OCI-LY3 (cell line): ENCODE results near the gene DNAJB13.

Source experiments
- H2AFZ ChIP-seq: fragments of 200-600, 300-600 bp; shearing (Covaris generic); 2 replicates; pipeline ENCODE4 v1.6.0; 2014; ENCODE audit warnings: antibody characterized with exemption, low read depth, low read length
- H3K27ac ChIP-seq: fragments of 200-600, 300-600 bp; sonication (generic); 2 replicates; pipeline ENCODE4 v1.5.1; 2014; ENCODE audit warnings: mild to moderate bottlenecking, low read length, moderate library complexity, mixed read lengths
- H3K27me3 ChIP-seq: fragments of 200-600, 300-600 bp; sonication (generic); 2 replicates; pipeline ENCODE4 v1.6.1; 2014; ENCODE audit warnings: low read depth, low read length, mixed read lengths
- H3K36me3 ChIP-seq: fragments of 200-600, 300-600 bp; sonication (generic); replicated peaks from 2 replicates; pipeline ENCODE3; 2014; ENCODE audit warnings: low read depth, low read length, mixed read lengths
- H3K4me1 ChIP-seq: fragments of 300-600, 200-600 bp; sonication (generic); 2 replicates; pipeline ENCODE4 v1.6.1; 2014; ENCODE audit warnings: low read length, mixed read lengths
- H3K4me2 ChIP-seq: fragments of 200-600, 300-600 bp; sonication (generic); 2 replicates; pipeline ENCODE4 v1.6.1; 2014; ENCODE audit warnings: low read length, mixed read lengths
- H3K4me3 ChIP-seq: fragments of 300-600, 200-600 bp; sonication (generic); 2 replicates; pipeline ENCODE4 v1.5.1; 2014; ENCODE audit warnings: antibody characterized with exemption, mild to moderate bottlenecking, low read length, moderate library complexity
- H3K79me2 ChIP-seq: fragments of 300-600, 200-600 bp; shearing (Covaris generic); 2 replicates; pipeline ENCODE4 v1.6.1; 2014; ENCODE audit warnings: mild to moderate bottlenecking, low read length, mixed read lengths
- H3K9ac ChIP-seq: fragments of 300-600, 200-600 bp; shearing (Covaris generic); 2 replicates; pipeline ENCODE4 v1.6.0; 2014; ENCODE audit warnings: mild to moderate bottlenecking, low read length, moderate library complexity
- H3K9me3 ChIP-seq: fragments of 200-600, 300-600 bp; shearing (Covaris generic); 2 replicates; pipeline ENCODE4 v1.6.1; 2014; ENCODE audit warnings: low read length, mixed read lengths; ENCODE audit not compliant: insufficient read depth
- H4K20me1 ChIP-seq: fragments of 200-600, 300-600 bp; sonication (generic); 2 replicates; pipeline ENCODE4 v1.6.1; 2016; ENCODE audit warnings: low read length, mixed read lengths; ENCODE audit not compliant: insufficient read depth
- EZH2phosphoT487 ChIP-seq: fragments of 200-600 bp; shearing (Covaris generic); IDR thresholded peaks from 2 replicates; pipeline ENCODE4 v1.6.1; 2018; ENCODE audit warnings: antibody characterized with exemption, mixed run types, low read depth
- TF ChIP-seq, protein P1 (sequence below): fragments of 200-600, 300-600 bp; sonication (generic); IDR thresholded peaks from 2 replicates; pipeline ENCODE4 v1.5.1; 2014; ENCODE audit warnings: antibody characterized with exemption, low read length, low read depth

Gene DNAJB13

GRCh38 chr11:74019104-74019738 is 68.4 kb downstream of the DNAJB13 start:
- H3K9me3 ChIP-seq = no peaks in the 10 kb centered on the region

DNA sequence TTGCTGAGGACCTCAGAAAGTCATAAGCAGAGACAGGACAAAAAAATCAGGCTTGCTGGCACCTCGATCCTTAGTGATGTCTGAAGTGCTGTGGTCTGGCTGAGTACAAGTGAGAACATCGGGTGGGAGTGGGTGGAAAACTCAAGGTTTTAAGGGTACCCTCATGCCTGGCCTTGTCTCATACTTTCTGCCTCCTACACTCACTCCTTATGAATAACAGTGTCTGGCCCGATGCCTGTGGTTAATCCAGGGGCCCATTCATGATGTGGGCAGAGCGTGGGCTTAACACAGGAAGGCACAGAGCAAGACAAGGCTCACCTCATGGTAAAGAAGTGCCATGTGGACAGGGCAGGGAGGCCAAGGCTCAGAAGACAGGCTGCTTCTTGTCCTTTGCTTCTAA is 69.0 kb downstream of the DNAJB13 start:
- Histone ChIP-seq H3K4me2 (no peak overlapping the region), H3K27me3 (no peaks in the 10 kb centered on the region), H3K36me3 (peaks cover 5% of the 10 kb centered on the region), H3K4me1 (peaks cover 23% of the 10 kb centered on the region), H3K79me2 (no peaks in the 10 kb centered on the region), H3K9me3 (no peaks in the 10 kb centered on the region), H3K9ac (no peak overlapping the region), H2AFZ (no peak overlapping the region), H4K20me1 (no peaks in the 10 kb centered on the region), H3K4me3 (no peak overlapping the region), H3K27ac (no peak overlapping the region)
- TF ChIP-seq EZH2phosphoT487 = no peak

More at GRCh38 chr11:74019104-74019738, 68.4 kb downstream of the DNAJB13 start:
- no peak overlapping the region for H3K27ac ChIP-seq
- H3K4me1 ChIP-seq = peaks cover 23% of the 10 kb centered on the region
- H2AFZ ChIP-seq = no peak overlapping the region
- H3K4me2 ChIP-seq = no peak overlapping the region
- no peaks in the 10 kb centered on the region for H3K79me2 ChIP-seq
- TF ChIP-seq EZH2phosphoT487 = no peak
- TF ChIP-seq, protein P1, sequence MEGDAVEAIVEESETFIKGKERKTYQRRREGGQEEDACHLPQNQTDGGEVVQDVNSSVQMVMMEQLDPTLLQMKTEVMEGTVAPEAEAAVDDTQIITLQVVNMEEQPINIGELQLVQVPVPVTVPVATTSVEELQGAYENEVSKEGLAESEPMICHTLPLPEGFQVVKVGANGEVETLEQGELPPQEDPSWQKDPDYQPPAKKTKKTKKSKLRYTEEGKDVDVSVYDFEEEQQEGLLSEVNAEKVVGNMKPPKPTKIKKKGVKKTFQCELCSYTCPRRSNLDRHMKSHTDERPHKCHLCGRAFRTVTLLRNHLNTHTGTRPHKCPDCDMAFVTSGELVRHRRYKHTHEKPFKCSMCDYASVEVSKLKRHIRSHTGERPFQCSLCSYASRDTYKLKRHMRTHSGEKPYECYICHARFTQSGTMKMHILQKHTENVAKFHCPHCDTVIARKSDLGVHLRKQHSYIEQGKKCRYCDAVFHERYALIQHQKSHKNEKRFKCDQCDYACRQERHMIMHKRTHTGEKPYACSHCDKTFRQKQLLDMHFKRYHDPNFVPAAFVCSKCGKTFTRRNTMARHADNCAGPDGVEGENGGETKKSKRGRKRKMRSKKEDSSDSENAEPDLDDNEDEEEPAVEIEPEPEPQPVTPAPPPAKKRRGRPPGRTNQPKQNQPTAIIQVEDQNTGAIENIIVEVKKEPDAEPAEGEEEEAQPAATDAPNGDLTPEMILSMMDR = no peak
- no peaks in the 10 kb centered on the region for H3K27me3 ChIP-seq
- no peak overlapping the region for H3K9ac ChIP-seq
- peaks cover 5% of the 10 kb centered on the region for H3K36me3 ChIP-seq
- no peak overlapping the region for H3K4me3 ChIP-seq
- no peaks in the 10 kb centered on the region for H4K20me1 ChIP-seq
